ENCODE data around the gene OR8B3. TPM values are rescaled to one million over a fixed set of nuclear protein-coding genes. Genes with fewer than 3 reads are reported as not detected.

OR8B3 gene
- total RNA-seq, 1 experiment from 2014 or later: not detected

- TF ChIP-seq, protein P1, sequence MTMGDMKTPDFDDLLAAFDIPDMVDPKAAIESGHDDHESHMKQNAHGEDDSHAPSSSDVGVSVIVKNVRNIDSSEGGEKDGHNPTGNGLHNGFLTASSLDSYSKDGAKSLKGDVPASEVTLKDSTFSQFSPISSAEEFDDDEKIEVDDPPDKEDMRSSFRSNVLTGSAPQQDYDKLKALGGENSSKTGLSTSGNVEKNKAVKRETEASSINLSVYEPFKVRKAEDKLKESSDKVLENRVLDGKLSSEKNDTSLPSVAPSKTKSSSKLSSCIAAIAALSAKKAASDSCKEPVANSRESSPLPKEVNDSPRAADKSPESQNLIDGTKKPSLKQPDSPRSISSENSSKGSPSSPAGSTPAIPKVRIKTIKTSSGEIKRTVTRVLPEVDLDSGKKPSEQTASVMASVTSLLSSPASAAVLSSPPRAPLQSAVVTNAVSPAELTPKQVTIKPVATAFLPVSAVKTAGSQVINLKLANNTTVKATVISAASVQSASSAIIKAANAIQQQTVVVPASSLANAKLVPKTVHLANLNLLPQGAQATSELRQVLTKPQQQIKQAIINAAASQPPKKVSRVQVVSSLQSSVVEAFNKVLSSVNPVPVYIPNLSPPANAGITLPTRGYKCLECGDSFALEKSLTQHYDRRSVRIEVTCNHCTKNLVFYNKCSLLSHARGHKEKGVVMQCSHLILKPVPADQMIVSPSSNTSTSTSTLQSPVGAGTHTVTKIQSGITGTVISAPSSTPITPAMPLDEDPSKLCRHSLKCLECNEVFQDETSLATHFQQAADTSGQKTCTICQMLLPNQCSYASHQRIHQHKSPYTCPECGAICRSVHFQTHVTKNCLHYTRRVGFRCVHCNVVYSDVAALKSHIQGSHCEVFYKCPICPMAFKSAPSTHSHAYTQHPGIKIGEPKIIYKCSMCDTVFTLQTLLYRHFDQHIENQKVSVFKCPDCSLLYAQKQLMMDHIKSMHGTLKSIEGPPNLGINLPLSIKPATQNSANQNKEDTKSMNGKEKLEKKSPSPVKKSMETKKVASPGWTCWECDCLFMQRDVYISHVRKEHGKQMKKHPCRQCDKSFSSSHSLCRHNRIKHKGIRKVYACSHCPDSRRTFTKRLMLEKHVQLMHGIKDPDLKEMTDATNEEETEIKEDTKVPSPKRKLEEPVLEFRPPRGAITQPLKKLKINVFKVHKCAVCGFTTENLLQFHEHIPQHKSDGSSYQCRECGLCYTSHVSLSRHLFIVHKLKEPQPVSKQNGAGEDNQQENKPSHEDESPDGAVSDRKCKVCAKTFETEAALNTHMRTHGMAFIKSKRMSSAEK (CRISPR knock-in tag; IDR thresholded peaks at IDR 0.05; ENCODE audit: borderline replicate concordance): no peak
- TF ChIP-seq NFE2L1 (CRISPR knock-in tag; IDR thresholded peaks at IDR 0.05) (no peak), RELA (CRISPR knock-in tag; IDR thresholded peaks at IDR 0.05; ENCODE audit: borderline replicate concordance) (no peak)
- TF ChIP-seq, protein P2, sequence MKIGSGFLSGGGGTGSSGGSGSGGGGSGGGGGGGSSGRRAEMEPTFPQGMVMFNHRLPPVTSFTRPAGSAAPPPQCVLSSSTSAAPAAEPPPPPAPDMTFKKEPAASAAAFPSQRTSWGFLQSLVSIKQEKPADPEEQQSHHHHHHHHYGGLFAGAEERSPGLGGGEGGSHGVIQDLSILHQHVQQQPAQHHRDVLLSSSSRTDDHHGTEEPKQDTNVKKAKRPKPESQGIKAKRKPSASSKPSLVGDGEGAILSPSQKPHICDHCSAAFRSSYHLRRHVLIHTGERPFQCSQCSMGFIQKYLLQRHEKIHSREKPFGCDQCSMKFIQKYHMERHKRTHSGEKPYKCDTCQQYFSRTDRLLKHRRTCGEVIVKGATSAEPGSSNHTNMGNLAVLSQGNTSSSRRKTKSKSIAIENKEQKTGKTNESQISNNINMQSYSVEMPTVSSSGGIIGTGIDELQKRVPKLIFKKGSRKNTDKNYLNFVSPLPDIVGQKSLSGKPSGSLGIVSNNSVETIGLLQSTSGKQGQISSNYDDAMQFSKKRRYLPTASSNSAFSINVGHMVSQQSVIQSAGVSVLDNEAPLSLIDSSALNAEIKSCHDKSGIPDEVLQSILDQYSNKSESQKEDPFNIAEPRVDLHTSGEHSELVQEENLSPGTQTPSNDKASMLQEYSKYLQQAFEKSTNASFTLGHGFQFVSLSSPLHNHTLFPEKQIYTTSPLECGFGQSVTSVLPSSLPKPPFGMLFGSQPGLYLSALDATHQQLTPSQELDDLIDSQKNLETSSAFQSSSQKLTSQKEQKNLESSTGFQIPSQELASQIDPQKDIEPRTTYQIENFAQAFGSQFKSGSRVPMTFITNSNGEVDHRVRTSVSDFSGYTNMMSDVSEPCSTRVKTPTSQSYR (CRISPR knock-in tag; IDR thresholded peaks at IDR 0.05): no peak
Observed at GRCh38 chr11:124429599-124429998, 30.8 kb upstream of the OR8B3 start (continued).

- TF ChIP-seq ETV6 (CRISPR knock-in tag; IDR thresholded peaks at IDR 0.05) (no peak), ZNF138 (CRISPR knock-in tag; conservative IDR thresholded peaks at IDR 0.05) (no peak), GTF2I (CRISPR knock-in tag; conservative IDR thresholded peaks at IDR 0.05) (no peak), FOXJ3 (CRISPR knock-in tag; IDR thresholded peaks at IDR 0.05; ENCODE audit: borderline replicate concordance) (no peak), MXD4 (CRISPR knock-in tag; IDR thresholded peaks at IDR 0.05; ENCODE audit: borderline replicate concordance) (no peak), ZBTB43 (CRISPR knock-in tag; IDR thresholded peaks at IDR 0.05) (no peak), FOXK1 (CRISPR knock-in tag; IDR thresholded peaks at IDR 0.05) (no peak), JAZF1 (CRISPR knock-in tag; IDR thresholded peaks at IDR 0.05) (no peak), RELA (CRISPR knock-in tag; IDR thresholded peaks at IDR 0.05; ENCODE audit: borderline replicate concordance) (no peak), AFF4 (CRISPR knock-in tag; IDR thresholded peaks at IDR 0.05; ENCODE audit: borderline replicate concordance) (no peak), ZNF121 (CRISPR knock-in tag; IDR thresholded peaks at IDR 0.05) (no peak)
- TF ChIP-seq, protein P3, sequence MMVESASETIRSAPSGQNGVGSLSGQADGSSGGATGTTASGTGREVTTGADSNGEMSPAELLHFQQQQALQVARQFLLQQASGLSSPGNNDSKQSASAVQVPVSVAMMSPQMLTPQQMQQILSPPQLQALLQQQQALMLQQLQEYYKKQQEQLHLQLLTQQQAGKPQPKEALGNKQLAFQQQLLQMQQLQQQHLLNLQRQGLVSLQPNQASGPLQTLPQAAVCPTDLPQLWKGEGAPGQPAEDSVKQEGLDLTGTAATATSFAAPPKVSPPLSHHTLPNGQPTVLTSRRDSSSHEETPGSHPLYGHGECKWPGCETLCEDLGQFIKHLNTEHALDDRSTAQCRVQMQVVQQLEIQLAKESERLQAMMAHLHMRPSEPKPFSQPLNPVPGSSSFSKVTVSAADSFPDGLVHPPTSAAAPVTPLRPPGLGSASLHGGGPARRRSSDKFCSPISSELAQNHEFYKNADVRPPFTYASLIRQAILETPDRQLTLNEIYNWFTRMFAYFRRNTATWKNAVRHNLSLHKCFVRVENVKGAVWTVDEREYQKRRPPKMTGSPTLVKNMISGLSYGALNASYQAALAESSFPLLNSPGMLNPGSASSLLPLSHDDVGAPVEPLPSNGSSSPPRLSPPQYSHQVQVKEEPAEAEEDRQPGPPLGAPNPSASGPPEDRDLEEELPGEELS (CRISPR knock-in tag; IDR thresholded peaks at IDR 0.05): no peak
- TF ChIP-seq, protein P4, sequence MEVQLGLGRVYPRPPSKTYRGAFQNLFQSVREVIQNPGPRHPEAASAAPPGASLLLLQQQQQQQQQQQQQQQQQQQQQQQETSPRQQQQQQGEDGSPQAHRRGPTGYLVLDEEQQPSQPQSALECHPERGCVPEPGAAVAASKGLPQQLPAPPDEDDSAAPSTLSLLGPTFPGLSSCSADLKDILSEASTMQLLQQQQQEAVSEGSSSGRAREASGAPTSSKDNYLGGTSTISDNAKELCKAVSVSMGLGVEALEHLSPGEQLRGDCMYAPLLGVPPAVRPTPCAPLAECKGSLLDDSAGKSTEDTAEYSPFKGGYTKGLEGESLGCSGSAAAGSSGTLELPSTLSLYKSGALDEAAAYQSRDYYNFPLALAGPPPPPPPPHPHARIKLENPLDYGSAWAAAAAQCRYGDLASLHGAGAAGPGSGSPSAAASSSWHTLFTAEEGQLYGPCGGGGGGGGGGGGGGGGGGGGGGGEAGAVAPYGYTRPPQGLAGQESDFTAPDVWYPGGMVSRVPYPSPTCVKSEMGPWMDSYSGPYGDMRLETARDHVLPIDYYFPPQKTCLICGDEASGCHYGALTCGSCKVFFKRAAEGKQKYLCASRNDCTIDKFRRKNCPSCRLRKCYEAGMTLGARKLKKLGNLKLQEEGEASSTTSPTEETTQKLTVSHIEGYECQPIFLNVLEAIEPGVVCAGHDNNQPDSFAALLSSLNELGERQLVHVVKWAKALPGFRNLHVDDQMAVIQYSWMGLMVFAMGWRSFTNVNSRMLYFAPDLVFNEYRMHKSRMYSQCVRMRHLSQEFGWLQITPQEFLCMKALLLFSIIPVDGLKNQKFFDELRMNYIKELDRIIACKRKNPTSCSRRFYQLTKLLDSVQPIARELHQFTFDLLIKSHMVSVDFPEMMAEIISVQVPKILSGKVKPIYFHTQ (CRISPR knock-in tag; IDR thresholded peaks at IDR 0.05): no peak
- TF ChIP-seq, protein P5, sequence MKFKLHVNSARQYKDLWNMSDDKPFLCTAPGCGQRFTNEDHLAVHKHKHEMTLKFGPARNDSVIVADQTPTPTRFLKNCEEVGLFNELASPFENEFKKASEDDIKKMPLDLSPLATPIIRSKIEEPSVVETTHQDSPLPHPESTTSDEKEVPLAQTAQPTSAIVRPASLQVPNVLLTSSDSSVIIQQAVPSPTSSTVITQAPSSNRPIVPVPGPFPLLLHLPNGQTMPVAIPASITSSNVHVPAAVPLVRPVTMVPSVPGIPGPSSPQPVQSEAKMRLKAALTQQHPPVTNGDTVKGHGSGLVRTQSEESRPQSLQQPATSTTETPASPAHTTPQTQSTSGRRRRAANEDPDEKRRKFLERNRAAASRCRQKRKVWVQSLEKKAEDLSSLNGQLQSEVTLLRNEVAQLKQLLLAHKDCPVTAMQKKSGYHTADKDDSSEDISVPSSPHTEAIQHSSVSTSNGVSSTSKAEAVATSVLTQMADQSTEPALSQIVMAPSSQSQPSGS (CRISPR knock-in tag; IDR thresholded peaks at IDR 0.05; ENCODE audit: borderline replicate concordance, low read depth): no peak
- ChIA-PET POLR2A (no interaction called here), CTCF (no interaction called here)
- Mint-ChIP-seq H3K36me3 (no peaks in the 10 kb centered on the region; the same call in 1 of the 2 replicates), H3K27me3 (ENCODE audit: low read depth) (no peaks in the 10 kb centered on the region), H3K4me1 (no peaks in the 10 kb centered on the region), H3K4me3 (no peak within 1 kb of the TSS), H3K9me3 (peaks cover 3% of the 10 kb centered on the region), H3K27ac (no peak within 1 kb of the TSS)
- no peak for ATAC-seq
- no peak for DNase-seq (ENCODE audit: low spot score)
Observed at GRCh38 chr11:124424384-124424921, 25.6 kb upstream of the OR8B3 start, which contains the start of gene OR8B4. Gene OR8B4 (minus strand): TSS chr11:124424871. CDS start chr11:124424871, 0 bp downstream.
